ENCODE results near the gene SIL1.

Gene SIL1

DNA sequence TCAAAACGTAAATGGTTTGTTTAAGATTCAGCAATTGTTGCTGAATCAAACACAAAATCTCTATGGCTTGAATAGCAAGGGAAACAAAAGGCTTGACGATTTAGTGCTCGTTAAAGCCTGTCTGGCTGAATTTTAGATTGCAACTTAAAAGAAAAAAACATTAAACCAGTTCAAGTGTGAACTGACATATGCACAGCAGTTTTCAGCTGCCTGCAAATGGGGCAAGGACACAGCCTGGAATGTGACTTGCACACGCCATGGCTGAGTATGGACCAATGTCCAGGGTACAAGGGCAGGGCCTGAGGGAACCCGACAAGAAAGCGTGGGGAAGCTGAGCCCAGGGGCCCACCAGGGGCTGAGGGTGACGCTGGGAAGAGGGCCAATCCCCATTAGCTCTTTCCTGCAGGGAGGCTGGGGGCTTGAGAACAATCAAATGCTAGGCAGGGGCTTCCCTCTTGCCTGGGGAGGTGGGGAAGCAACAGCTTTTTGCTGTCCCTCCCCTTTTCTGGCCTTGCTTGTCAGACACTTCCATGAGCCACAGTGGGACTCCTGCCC lies 233.4 kb downstream of the SIL1 start:
- Histone ChIP-seq H3K4me3 (ENCODE audit: low read length) (no peak overlapping the region), H3K9me3 (ENCODE audit: insufficient read depth, low read depth, low read length) (no peaks in the 10 kb centered on the region), H3K27ac (ENCODE audit: low read depth, low read length) (no peak overlapping the region; the same call in 1 of the 2 replicates), H3K27me3 (ENCODE audit: insufficient read depth, low read length) (no peaks in the 10 kb centered on the region), H3K4me1 (ENCODE audit: insufficient read depth, low read length) (peaks cover 40% of the 10 kb centered on the region), H3K9ac (ENCODE audit: low read depth, low read length) (no peak overlapping the region), H3K36me3 (ENCODE audit: insufficient read depth, low read length) (no peaks in the 10 kb centered on the region)
- WGBS, result 68% methylated on average over 7 of the region's 7 CpGs

DNA sequence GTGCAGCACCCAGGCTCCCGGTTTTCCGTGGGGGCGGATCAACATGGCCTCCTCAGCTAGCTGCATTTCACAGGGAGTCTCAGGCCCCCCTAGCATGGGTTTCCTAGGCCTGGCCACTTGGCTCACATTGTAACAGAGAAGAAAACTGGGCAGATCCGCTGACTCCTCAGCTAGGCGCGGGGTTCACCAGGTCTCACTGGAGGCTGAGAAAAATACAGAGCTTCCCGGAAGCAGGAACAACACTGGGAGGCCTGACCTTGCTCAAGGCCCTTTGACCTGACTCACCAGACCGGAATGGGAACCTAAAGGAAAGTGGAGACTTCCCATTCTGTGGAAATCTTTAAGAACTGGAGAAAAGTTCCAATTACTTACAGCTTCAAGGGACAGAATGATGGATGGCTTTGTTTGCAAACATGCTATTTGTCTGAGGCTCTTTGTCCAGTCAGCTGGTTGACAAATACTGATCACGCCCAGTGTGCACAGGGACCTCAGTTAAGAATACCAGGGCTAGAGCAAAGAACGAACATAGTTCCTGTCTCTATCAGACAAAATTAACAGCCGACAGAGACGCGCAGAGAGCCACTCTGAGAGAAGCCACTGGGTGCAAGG lies 234.3 kb downstream of the SIL1 start:
- 80% methylated on average over 13 of the region's 13 CpGs for WGBS
- H3K27ac ChIP-seq (ENCODE audit: low read depth, low read length), result peak overlapping the region; percentile 10

DNA sequence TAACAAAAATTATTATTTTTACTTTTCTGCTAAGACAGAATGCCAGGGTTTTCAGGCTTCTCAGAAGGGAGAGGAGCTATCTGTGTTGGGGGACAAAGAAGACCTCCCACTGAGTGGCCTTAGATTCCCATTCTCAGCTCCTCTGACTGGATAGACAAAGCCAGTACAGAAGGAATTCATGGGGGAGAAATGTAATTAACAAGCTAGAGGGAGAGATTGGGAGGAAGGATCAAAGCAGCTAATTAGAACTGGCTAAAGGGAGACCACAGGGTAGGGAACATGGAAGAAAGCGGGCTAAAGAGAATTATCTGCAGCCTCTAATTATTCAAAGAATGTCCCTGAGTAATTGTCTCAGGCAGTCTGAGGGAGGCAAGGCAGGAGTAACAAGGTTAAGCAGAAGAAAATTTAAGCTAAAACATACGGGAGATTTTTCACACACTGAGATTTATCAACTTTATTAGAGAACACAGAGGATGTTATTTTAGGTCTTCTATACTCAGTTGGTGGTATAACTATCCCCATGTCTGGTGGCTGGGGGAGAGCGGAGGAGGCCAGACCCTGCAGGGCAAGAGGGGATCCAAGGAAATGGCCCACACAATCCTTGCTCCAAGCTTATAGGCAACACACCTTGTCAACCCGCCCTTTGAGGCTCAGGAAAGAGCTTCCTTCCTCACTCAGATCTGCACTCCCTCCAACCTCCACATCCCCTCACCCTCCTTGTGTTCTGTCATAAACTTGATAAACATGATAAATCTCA lies 235.4 kb downstream of the SIL1 start:
- 46% methylated on average over 3 of the region's 4 CpGs for WGBS
- no peaks in the 10 kb centered on the region for H3K9me3 ChIP-seq (ENCODE audit: insufficient read depth, low read depth, low read length)
- H3K9ac ChIP-seq (ENCODE audit: low read depth, low read length), result peak overlapping the region; percentile 46; the same call in 1 of the 2 replicates
- H3K4me1 ChIP-seq (ENCODE audit: insufficient read depth, low read length), result peaks cover 40% of the 10 kb centered on the region
- no peaks in the 10 kb centered on the region for H3K27me3 ChIP-seq (ENCODE audit: insufficient read depth, low read length)
- no peak overlapping the region; the same call in 1 of the 2 replicates for H3K4me3 ChIP-seq (ENCODE audit: low read length)
- no peaks in the 10 kb centered on the region for H3K36me3 ChIP-seq (ENCODE audit: insufficient read depth, low read length)
- H3K27ac ChIP-seq (ENCODE audit: low read depth, low read length), result peak overlapping the region; percentile 10

More for the DNA sequence above, 234.3 kb downstream of the SIL1 start:
- no peaks in the 10 kb centered on the region for H3K36me3 ChIP-seq (ENCODE audit: insufficient read depth, low read length)
- H3K9ac ChIP-seq (ENCODE audit: low read depth, low read length), result no peak overlapping the region; the same call in 1 of the 2 replicates
- H3K27me3 ChIP-seq (ENCODE audit: insufficient read depth, low read length), result no peaks in the 10 kb centered on the region
- H3K9me3 ChIP-seq (ENCODE audit: insufficient read depth, low read depth, low read length), result no peaks in the 10 kb centered on the region
- no peak overlapping the region for H3K4me3 ChIP-seq (ENCODE audit: low read length)
- peaks cover 40% of the 10 kb centered on the region for H3K4me1 ChIP-seq (ENCODE audit: insufficient read depth, low read length)

DNA sequence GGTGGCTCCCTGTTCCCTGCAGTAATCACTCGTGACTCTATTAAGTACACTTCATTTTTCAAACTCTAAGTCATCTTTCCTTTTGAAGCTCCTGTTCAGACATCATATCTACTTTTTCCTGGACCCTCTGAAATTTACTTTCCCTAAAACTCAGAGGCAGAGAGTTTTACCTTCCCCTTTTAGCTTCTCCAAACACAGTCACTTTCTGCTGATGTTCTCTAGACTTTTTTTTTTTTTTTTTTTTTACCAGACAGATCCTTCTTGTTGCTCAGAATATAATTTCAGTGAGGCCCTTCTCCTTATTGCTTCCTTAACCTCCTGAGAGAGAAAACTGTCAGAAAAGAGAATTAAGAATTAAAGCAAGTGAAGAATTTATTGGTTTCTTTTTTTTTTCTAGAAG lies 236.4 kb downstream of the SIL1 start:
- Histone ChIP-seq H3K4me1 (ENCODE audit: insufficient read depth, low read length) (peaks cover 40% of the 10 kb centered on the region), H3K9ac (ENCODE audit: low read depth, low read length) (no peak overlapping the region), H3K27me3 (ENCODE audit: insufficient read depth, low read length) (no peaks in the 10 kb centered on the region), H3K36me3 (ENCODE audit: insufficient read depth, low read length) (no peaks in the 10 kb centered on the region), H3K4me3 (ENCODE audit: low read length) (no peak overlapping the region), H3K27ac (ENCODE audit: low read depth, low read length) (no peak overlapping the region), H3K9me3 (ENCODE audit: insufficient read depth, low read depth, low read length) (no peaks in the 10 kb centered on the region)
- 92% methylated on average over 1 of the region's 1 CpG for WGBS

DNA sequence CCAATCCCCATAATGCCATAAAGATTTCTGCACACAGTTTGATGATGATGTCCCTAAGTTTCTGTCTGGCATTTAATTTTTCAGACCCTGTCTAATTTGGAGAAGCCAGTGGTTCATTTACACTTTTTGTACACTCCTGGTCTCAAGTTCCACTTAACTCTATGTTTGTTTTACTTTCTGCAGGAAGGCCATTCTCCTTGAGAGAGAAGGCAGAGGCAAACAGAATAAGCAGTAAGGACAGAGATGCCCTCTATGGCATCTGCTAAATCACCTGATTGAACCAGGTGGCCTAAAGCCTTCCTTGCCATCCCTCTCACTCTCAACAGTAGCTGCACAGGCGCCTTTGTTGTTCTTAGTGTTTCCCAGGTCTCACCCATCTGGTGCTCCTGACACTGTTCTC lies 236.9 kb downstream of the SIL1 start:
- WGBS, result 84% methylated on average over 1 of the region's 1 CpG
- H3K36me3 ChIP-seq (ENCODE audit: insufficient read depth, low read length), result no peaks in the 10 kb centered on the region
- no peaks in the 10 kb centered on the region for H3K9me3 ChIP-seq (ENCODE audit: insufficient read depth, low read depth, low read length)
- peaks cover 40% of the 10 kb centered on the region for H3K4me1 ChIP-seq (ENCODE audit: insufficient read depth, low read length)
- no peak overlapping the region for H3K27ac ChIP-seq (ENCODE audit: low read depth, low read length)
- H3K4me3 ChIP-seq (ENCODE audit: low read length), result no peak overlapping the region
- H3K9ac ChIP-seq (ENCODE audit: low read depth, low read length), result no peak overlapping the region
- no peaks in the 10 kb centered on the region for H3K27me3 ChIP-seq (ENCODE audit: insufficient read depth, low read length)

DNA sequence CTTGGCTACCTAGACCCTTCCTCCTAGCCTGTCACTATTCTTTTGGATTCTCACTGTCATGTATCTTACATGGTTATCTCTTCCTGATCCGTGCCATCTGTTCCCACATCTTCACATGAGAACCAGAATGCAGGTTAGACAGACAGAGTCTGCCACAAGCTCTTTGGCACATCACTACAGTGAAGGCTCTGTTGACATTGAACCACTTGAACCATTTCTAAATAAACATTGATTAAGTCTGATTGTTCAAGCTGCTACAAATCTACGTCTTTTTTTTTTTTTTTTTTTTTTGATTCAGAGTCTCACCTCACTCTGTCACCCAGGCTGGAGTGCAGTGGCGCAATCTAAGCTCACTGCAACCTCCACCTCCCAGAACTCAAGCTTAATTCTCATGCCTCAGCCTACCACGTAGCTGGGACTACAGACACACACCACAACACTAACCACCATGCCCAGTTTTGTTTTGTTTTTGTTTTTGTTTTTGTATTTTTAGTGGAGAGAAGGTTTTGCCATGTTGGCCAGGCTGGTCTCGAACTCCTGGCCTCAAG lies 237.9 kb downstream of the SIL1 start:
- Histone ChIP-seq H3K4me3 (ENCODE audit: low read length) (no peak overlapping the region), H3K9ac (ENCODE audit: low read depth, low read length) (no peak overlapping the region), H3K36me3 (ENCODE audit: insufficient read depth, low read length) (no peaks in the 10 kb centered on the region), H3K4me1 (ENCODE audit: insufficient read depth, low read length) (peaks cover 40% of the 10 kb centered on the region), H3K27me3 (ENCODE audit: insufficient read depth, low read length) (no peaks in the 10 kb centered on the region), H3K9me3 (ENCODE audit: insufficient read depth, low read depth, low read length) (no peaks in the 10 kb centered on the region), H3K27ac (ENCODE audit: low read depth, low read length) (no peak overlapping the region)
- 89% methylated on average over 4 of the region's 5 CpGs for WGBS

DNA sequence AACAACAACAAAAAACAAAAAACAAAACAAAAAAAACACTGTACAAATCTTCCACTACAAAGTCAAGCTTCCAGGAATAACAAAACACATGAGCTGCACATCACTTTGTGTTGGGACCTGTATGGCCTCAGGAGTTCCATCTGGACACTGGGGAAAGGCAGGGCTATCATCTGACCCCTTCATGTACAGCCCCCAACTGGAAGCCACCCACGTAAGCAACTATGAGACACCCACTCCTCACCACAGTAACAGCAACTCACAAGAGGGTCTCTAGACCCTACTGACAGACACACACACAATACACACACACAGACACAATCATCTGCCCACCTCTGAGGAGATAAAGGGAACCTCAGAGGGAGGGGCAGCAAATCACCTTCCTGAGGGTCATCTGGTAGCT lies 241.4 kb downstream of the SIL1 start:
- no peak overlapping the region for H3K9ac ChIP-seq (ENCODE audit: low read depth, low read length)
- no peaks in the 10 kb centered on the region for H3K27me3 ChIP-seq (ENCODE audit: insufficient read depth, low read length)
- no peaks in the 10 kb centered on the region for H3K9me3 ChIP-seq (ENCODE audit: insufficient read depth, low read depth, low read length)
- H3K4me1 ChIP-seq (ENCODE audit: insufficient read depth, low read length), result peaks cover 9% of the 10 kb centered on the region; the same call in 1 of the 2 replicates
- H3K36me3 ChIP-seq (ENCODE audit: insufficient read depth, low read length), result no peaks in the 10 kb centered on the region
- H3K4me3 ChIP-seq (ENCODE audit: low read length), result no peak overlapping the region
- 97% methylated on average over 1 of the region's 1 CpG for WGBS
- H3K27ac ChIP-seq (ENCODE audit: low read depth, low read length), result no peak overlapping the region

DNA sequence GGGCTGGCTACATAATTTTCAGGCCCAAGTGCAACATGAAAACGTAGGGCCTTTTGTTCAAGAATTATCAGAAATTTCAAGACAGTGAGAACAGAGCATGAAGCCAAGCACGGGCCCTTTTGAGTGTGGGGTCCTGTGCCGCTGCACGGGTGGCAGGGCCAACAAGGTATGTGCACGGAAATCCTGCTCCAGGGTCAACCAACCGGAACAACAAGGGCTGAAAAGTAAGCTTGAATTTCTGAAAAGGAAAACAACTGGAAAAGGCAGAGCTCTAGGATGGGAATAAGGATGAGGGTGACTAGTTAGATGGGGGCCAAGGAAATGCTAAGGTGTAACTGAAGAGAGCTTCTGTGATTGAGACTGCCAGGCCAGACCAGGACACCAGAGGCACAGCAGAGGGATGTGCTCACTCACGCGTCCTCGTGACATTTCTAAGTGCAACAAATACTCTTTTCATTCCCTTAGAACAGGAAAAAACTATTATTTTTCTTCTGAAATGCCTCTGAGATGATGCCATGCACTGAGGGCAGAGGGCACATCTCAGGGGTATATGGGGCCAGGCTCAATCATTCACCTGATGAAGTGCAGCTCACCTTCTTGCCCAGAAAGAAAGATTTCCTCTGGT lies 242.4 kb downstream of the SIL1 start:
- Histone ChIP-seq H3K9ac (ENCODE audit: low read depth, low read length) (no peak overlapping the region), H3K27ac (ENCODE audit: low read depth, low read length) (no peak overlapping the region), H3K9me3 (ENCODE audit: insufficient read depth, low read depth, low read length) (no peaks in the 10 kb centered on the region), H3K4me3 (ENCODE audit: low read length) (no peak overlapping the region), H3K4me1 (ENCODE audit: insufficient read depth, low read length) (peaks cover 3% of the 10 kb centered on the region; the same call in 1 of the 2 replicates), H3K27me3 (ENCODE audit: insufficient read depth, low read length) (no peaks in the 10 kb centered on the region), H3K36me3 (ENCODE audit: insufficient read depth, low read length) (no peaks in the 10 kb centered on the region)
- WGBS, result 90% methylated on average over 9 of the region's 9 CpGs

DNA sequence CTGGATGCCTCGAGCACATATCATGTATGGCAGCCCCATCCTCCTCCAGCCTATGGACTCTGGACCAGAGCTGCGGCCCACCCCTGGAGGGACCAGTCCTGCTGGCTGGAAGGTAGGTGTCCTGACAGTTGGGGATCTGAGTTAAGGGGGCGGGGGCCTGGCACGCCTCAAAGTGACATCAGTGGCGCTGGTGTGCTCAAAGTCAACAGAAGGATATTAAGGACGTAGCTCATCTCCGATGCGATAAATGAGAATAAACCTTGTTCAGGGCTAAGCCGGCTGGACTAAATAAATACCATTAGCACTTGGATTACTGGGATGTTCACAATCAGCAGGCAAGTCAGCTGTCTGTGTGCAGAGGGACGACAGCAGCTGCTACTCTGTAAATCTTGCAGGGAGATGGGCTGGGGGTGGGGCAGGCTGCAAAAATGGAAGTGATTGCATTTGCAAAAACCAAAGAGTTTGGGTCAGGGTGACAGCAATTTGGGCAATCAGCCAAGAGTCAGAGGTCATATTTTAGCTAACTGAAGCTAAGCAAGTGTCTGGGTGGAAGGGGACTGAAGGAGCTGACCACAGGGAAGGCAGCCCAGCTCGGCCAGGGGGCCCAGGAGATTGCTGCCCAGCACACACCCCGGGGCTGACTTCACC lies 243.0 kb downstream of the SIL1 start:
- peaks cover 3% of the 10 kb centered on the region; the same call in 1 of the 2 replicates for H3K4me1 ChIP-seq (ENCODE audit: insufficient read depth, low read length)
- H3K36me3 ChIP-seq (ENCODE audit: insufficient read depth, low read length), result no peaks in the 10 kb centered on the region
- H3K27me3 ChIP-seq (ENCODE audit: insufficient read depth, low read length), result no peaks in the 10 kb centered on the region
- 86% methylated on average over 12 of the region's 12 CpGs for WGBS
- no peak overlapping the region for H3K4me3 ChIP-seq (ENCODE audit: low read length)
- H3K9me3 ChIP-seq (ENCODE audit: insufficient read depth, low read depth, low read length), result no peaks in the 10 kb centered on the region
- H3K9ac ChIP-seq (ENCODE audit: low read depth, low read length), result no peak overlapping the region
- no peak overlapping the region for H3K27ac ChIP-seq (ENCODE audit: low read depth, low read length)

DNA sequence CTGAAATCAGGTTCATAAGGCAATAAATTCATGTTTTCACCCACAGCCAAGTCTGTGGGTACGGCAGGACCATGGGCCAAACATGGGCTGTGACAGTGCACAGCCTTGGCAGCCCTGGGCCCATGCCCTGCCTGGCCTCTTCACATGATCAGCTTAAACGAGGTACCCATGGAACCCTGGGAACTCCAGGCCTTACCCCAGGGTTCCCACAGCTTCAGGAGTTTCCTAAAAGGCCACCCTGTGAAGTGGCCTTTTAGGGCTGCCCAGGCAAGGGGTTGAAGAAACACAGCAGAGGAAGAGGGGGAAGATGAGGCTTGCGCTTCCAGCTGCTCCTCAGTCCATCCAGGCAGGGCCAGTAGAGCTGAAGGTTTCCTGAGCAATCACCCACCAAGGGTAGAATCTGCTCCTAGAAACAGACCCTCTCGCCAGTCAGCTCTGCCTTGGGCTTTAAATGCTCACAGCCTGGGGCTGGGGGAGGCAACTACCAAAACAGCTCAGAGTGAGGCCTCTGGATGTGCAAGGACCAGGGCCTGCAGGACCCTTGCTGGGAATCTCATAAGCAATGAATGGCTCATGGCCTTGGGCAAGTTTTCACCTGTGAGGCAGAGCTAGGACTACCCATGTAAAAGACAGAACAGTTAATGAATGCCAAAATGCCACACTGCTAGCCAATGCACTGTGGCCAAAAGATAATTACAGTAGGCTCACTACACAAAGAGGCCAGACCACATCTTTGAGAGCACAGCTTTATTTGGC lies 243.7 kb downstream of the SIL1 start:
- H3K9ac ChIP-seq (ENCODE audit: low read depth, low read length), result no peak overlapping the region
- peaks cover 3% of the 10 kb centered on the region; the same call in 1 of the 2 replicates for H3K4me1 ChIP-seq (ENCODE audit: insufficient read depth, low read length)
- no peaks in the 10 kb centered on the region for H3K9me3 ChIP-seq (ENCODE audit: insufficient read depth, low read depth, low read length)
- H3K27me3 ChIP-seq (ENCODE audit: insufficient read depth, low read length), result no peaks in the 10 kb centered on the region
- H3K27ac ChIP-seq (ENCODE audit: low read depth, low read length), result no peak overlapping the region
- no peak overlapping the region for H3K4me3 ChIP-seq (ENCODE audit: low read length)
- 85% methylated on average over 4 of the region's 4 CpGs for WGBS
- no peaks in the 10 kb centered on the region for H3K36me3 ChIP-seq (ENCODE audit: insufficient read depth, low read length)
